HG02678 (cell line): ENCODE data around the gene IFT52.
"Not testable (repeated sequence)": the region's sequence is repeated elsewhere in the genome, so short reads cannot be mapped to it uniquely, and the experiment has no call there.

Source experiments
- ATAC-seq: cut with Tn5 transposase; IDR thresholded peaks from one replicate; pipeline ENCODE4 v1.9.1; 2021; ENCODE audit warnings: mild to moderate bottlenecking, moderate library complexity; ENCODE audit not compliant: unreplicated experiment

IFT52 gene

DNA sequence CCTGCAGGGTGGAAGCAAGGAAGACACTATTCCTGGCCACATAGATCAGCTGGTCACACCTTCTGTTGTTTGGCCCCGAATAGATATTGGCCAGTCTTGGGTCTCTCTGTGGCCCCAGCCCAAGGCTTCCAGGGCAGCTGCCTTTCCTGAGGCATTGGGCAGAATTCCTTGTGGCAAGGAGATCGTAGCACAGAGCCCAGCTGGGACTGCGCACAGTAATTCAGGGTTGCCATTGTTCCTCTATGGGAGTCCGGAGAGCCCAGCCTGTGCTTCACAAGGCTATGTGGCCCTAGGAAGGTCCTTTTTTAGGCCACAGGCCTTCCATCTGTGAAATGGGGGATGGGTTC is 25.0 kb upstream of the IFT52 start:
- ATAC-seq = no peak

DNA sequence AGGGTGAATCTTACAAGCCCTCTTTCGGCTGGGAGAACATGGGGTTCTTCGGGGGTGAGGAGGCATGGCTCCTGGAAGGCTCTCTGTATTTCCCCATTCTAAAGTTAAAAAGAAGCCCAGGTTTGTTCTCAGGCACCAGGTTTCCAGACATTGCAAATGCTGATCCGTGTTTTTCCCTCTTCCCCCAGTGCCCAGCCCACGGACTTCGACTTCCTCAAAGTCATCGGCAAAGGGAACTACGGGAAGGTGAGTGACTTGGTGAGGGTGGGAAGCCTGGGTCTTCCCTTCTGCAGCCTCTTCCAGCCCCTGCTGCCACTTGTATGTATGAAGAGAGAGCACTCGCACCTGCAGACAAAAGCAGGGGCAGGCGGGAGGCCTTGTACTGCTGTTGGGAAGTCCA is 23.3 kb upstream of the IFT52 start:
- no peak for ATAC-seq

DNA sequence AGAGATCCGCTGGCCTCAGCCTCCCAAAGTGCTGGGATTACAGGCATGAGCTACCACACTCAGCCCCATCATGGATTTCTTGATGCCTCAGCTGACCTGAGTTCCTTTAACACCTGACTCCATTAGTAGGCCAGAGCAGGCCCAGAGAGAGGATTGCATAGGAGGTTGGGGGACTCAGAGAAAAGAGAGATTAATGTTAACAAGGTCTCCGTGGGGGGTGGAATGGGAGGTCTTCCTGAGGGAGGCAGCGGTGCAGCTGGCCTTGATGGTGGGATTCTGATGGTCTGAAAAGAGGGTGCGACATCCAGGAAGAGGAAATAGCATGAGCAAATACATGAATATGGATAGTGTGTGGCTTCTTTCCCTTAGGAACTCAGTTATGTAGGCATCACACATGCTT is 22.0 kb upstream of the IFT52 start:
- ATAC-seq = no peak

DNA sequence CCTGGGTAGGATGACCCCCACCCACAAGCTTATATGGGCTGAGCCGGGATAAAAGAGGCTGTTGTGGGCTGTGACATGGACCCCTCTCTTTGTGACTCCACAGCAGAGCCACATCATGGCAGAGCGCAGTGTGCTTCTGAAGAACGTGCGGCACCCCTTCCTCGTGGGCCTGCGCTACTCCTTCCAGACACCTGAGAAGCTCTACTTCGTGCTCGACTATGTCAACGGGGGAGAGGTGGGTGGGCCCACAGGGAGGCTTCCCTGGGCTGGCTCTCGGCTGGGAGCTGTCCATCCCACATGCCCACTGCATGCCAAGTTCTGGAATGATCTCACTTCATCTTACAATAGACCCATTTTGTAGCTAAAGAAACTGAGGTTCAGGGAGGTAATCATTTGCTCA is 21.5 kb upstream of the IFT52 start:
- ATAC-seq = no peak

DNA sequence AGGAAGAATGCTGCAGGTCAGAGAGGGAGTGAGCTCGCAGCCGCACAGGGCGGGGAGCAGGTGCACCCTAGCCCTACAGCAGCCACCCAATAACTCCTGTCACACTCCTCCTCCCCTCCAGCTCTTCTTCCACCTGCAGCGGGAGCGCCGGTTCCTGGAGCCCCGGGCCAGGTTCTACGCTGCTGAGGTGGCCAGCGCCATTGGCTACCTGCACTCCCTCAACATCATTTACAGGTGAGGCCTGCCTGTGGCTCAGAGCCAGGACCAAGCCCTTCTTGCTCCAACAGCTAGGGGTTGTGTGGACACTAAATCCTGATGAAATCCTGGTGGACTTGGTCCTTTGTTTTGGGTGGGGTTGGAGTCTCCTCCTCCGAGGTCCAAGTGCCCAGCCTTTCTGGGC is 20.2 kb upstream of the IFT52 start:
- no peak for ATAC-seq

GRCh38 chr20:43571310-43571709 is 19.4 kb upstream of the IFT52 start:
- no peak for ATAC-seq

- ATAC-seq = no peak
These were observed 19.0 kb upstream of the IFT52 start for GRCh38 chr20:43571771-43572170.

DNA sequence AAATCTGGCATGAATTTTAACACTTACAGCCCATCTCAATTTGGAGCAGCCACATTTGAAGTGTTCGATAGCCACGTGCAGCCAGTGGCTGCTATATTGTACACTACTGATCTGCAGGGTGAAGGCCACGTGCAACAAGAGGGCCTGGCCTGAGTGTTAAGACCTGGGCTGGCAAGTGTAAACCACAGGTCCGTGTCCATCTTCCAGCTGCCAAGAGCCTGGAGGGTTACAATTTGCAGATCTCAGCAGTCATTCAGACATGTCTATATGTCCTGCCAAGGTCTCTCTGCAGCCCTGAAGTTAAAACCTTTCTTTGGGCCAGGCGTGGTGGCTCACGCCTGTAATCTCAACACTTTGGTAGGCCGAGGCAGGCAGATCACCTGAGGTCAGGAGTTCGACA is 17.8 kb upstream of the IFT52 start:
- ATAC-seq = no peak

DNA sequence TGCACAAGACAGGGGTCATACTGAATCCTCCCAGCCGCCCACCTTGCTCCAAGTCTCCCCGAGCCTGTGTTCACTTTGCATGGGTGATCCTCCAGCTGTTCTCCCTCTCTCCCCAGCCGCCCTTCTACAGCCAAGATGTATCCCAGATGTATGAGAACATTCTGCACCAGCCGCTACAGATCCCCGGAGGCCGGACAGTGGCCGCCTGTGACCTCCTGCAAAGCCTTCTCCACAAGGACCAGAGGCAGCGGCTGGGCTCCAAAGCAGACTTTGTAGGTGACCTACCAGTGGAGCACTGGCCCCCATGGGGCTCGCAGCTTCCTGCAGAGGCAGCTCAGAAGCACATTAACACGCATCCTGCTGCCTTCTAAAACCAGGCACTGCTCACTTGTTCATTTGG is 14.6 kb upstream of the IFT52 start:
- no peak for ATAC-seq

DNA sequence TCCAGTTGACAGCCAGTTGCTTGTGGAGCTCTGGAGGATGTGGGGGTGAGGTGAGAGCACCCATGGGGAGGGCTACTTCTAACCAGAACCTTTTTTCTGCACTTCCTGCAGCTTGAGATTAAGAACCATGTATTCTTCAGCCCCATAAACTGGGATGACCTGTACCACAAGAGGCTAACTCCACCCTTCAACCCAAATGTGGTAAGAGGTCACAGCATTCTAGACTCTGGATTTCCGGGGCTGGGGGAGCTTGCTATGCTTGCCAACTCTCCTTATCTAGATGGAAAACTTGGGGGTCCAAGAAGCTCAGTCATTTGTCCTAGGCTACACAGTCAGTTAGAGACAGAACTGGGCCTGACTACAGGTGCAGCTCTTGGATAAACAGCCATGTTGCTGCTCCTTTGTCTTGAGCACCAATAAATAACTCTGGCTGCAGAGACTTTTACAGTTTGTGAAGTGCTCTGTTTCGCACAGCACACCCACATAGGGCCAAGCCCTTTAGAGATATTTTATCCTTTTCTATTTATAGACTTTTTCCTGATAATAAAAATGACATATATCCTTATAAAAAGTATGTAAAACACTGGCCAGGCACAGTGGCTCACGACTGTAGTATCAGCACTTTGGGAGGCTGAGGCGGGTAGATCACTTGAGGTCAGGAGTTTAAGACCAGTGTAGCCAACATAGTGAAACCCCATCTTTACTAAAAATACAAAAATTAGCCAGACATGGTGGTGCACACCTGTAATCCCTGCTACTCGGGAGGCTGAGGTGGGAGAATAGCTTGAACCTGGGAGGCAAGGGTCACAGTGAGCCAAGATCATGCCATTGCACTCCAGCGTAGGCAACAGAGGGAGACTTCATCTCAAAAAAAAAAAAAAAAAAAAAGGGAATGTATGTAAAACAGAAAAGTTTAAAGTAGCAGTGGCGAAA is 10.6 kb upstream of the IFT52 start:
- ATAC-seq = no peak

DNA sequence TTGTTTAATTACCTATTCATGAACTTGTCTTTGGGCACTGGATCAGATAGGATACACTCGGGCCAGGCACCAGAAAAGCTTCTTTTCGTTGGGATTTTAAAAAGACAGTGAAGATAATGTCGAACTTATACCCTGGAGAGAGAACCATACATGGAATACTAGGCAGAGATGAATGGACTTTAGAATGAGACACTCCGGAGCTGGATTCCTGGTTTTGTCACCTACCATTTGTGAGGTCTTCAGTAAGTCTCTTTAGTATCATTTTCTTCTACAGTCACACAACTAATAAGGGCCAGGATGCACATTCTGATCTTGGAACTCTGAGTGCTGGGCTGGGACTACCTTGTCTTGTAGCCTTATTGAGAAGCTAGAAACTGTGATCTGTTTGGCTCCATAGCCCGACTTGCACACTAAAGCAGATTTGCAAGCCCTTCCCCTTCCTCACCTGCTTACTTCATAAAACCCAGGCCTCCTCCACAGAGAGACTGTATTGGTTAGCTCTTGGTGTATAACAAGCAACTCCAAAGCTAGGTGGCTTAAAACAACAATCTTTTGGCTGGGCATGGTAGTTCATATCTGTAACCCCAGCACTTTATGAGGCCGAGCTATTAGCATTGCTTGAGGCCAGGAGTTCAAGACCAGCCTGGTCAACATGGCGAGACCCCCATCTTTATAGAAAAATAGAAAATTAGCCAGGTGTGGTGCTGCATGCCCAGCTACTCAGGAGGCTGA is 7.4 kb upstream of the IFT52 start:
- ATAC-seq = no peak

GRCh38 chr20:43583982-43584432 is 6.7 kb upstream of the IFT52 start:
- ATAC-seq = no peak

DNA sequence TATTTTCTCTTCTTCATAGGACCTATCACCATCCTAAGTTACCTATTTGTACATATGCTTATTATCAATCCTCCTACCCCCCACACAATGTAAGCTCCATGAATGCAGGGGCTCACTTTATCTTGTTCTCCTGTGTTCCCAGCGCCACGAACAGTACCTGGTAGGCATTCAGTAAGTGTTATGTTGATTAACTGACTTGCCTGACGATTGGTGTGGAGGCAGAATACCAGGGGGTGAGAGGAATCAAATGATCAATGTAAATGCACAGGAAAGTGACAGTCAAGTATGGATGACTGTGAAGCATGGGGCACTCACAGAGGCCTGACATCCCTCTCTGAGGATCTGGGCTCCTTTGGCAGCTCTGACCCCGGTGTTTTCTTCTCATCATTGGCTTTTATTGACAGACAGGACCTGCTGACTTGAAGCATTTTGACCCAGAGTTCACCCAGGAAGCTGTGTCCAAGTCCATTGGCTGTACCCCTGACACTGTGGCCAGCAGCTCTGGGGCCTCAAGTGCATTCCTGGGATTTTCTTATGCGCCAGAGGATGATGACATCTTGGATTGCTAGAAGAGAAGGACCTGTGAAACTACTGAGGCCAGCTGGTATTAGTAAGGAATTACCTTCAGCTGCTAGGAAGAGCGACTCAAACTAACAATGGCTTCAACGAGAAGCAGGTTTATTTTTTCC is 6.1 kb upstream of the IFT52 start:
- no peak for ATAC-seq

DNA sequence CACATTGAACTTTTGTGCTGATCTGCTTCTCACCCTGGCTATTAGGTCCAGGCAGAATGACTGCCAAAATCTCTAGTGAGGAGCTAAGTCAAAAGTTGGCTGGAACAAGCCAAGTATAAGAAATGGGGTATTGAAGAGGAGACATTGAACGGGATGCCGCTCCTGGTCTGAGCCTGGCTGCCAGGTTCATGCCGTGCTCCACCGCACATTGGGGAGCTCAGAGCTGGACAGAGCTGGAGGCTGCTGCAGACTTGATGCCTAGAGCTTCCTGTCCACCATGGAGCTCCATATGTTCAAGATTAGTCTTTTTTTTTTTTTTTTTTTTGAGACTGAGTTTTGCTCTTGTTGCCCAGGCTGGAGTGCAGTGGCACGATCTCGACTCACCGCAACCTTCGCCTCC is 4.1 kb upstream of the IFT52 start:
- ATAC-seq = no peak

- ATAC-seq = not testable (repeated sequence)
These were observed 2.2 kb upstream of the IFT52 start for GRCh38 chr20:43588526-43588925.

DNA sequence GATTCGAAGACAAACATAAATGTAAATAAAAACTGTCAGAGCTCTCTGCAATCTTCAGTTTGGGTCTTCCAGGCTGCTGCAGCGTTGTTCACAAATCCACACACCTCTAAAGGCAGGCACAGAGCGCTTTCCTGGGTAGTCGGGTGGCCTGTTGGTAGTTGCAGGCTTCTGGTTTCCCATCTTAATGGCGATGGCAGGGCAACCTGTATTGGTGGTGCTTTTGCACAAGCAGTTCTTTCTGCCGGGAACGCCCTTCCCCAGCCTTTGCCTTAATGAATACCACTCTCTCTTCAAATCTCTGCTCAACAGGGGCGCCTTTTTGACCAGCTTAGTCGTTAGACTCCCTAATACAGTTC is 723 bp upstream of the IFT52 start:
- ATAC-seq = no peak

DNA sequence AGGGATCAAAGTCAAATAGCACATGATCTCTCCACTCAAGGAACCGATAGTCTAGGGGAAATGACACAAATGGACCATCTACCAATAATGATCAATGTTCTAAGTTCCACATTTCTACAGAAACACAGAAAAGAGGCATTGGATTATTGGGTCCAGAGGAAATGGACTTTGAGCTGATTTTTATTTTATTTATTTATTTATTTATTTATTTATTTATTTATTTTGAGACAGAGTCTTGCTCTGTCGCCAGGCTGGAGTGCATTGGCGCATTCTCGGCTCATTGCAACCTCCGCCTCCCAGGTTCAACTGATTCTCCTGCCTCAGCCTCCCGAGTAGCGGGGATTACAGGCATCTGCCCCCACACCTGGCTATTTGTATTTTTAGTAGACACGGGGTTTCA is 11.2 kb downstream of the IFT52 start:
- not testable (repeated sequence) for ATAC-seq

- ATAC-seq = no peak
These were observed 12.4 kb downstream of the IFT52 start for GRCh38 chr20:43603124-43603523.

DNA sequence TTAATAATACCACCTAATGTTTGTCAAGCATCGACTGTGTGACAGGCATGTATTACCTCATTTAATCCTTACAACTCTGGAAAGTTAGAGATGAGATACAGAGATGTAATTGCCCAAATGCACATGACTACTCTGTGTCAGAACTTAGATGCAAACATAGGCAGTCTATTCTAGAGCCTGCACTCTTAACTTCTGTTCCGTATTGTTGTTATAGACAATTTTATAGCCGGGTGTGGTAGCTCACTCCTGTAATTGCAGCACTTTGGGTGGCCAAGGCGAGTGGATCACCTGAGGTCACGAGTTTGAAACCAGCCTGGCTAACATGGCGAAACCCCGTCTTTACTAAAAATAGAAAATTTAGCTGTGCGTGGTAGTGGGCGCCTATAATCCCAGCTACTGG is 15.0 kb downstream of the IFT52 start:
- no peak for ATAC-seq

DNA sequence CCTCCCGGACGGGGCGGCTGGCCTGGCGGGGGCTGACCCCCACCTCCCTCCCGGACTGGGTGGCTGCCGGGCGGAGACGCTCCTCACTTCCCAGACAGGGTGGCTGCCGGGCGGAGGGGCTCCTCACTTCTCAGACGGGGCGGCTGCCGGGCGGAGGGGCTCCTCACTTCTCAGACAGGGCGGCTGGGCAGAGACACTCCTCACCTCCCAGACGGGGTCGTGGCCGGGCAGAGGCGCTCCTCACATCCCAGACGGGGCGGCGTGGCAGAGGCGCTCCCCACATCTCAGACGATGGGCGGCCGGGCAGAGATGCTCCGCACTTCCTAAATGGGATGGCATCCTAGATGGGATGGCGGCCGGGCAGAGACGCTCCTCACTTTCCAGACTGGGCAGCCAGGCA is 16.5 kb downstream of the IFT52 start:
- ATAC-seq = not testable (repeated sequence)

DNA sequence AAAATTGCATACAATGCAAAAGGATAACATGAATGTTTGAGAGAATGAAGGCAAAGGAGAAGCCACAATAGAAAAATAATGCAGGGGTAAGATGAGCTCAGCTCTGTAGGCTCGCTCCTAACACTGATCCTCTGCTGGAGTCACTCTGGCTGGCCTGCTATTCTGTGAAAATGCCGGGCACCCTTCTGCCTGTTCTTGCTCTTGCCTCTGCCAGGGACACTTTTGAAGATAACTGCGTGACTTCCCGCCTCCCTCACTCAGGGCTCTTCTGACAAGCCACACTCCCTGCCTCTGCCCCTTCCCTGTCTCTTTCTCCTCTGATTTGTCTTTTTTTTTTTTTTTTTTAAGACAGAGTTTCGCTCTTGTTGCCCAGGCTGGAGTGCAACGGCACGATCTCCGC is 40.9 kb downstream of the IFT52 start:
- no peak for ATAC-seq

GRCh38 chr20:43636429-43636828 is 45.7 kb downstream of the IFT52 start:
- ATAC-seq = no peak
